GM21786 (cell line): ENCODE measurements around the gene CFAP91.

ENCODE experiments used
- ATAC-seq: cut with Tn5 transposase; IDR thresholded peaks from one replicate; pipeline ENCODE4 v1.9.1; 2021; ENCODE audit not compliant: unreplicated experiment

CFAP91 gene

DNA sequence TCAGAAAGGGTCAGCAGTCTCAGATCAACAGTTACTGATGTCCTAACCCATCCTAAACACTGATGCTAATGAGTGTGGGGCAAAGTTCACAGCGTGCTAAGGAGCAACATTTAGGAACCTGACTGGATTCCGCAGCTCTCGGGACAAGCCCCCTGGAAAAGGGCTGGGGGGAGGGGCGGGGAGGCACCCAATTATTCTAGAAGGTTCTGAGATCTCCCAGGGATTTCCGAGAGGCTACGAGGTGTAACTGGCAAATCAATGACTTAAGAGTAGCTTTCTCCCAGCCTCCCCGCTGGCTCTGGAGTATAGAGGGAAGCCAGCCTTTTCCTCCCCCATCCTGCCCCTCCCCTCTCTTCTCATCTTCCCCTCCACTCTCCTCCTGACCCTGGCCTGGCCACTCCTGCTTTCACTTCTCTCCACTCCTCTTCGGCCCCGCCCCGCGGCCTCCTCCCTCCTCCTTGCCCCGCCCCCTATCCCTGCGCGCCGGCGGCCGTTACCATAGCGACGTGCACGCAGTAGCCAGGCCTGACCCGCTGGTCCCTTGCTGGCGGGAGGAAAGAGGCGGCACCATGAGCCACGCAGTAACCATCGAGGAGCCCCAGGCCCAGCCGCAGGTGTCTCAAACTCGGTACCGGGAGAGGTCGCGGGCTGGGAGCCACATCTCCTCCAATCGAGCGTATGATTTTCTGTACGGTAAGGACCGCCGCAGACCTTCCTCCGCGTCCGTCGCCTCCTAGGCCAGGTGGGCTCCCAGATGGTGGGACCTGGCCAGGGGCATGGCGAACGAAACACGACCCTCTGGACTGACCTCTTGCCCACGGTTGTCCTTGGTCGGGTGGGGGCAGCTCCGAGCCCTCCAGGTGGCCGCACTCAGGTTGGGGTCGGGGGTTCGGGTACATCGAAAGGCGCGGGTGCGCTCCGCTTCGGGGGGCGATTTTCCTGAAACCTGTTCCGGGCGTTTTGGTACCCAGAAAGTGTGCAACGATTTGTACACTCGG, at the start of gene CFAP91:
CFAP91 (plus strand) TSS at position 493 of the 998 bp plus-strand sequence; CDS start at position 570, 77 bp downstream.
- ATAC-seq = peak; percentile 79

DNA sequence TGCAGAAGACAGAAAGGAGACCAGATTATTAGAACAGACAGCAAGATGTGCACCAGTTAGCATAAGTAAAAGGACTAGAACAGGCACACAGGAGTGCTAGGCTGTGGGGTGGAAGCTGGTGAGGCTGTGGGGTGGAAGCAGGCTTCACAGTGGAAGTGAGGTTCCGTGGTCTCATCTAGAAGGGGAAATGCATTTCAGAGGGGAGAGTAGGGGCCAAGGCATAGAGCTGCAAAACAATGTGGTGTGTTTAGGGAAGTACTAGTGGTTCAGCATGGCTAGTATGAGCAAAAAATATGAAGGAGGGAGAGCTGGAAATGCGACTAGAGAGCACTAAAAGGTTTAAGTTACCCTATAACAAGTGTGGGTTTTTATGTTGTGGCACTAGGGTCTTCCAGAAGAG, 48.9 kb upstream of the CFAP91 start:
- no peak for ATAC-seq

DNA sequence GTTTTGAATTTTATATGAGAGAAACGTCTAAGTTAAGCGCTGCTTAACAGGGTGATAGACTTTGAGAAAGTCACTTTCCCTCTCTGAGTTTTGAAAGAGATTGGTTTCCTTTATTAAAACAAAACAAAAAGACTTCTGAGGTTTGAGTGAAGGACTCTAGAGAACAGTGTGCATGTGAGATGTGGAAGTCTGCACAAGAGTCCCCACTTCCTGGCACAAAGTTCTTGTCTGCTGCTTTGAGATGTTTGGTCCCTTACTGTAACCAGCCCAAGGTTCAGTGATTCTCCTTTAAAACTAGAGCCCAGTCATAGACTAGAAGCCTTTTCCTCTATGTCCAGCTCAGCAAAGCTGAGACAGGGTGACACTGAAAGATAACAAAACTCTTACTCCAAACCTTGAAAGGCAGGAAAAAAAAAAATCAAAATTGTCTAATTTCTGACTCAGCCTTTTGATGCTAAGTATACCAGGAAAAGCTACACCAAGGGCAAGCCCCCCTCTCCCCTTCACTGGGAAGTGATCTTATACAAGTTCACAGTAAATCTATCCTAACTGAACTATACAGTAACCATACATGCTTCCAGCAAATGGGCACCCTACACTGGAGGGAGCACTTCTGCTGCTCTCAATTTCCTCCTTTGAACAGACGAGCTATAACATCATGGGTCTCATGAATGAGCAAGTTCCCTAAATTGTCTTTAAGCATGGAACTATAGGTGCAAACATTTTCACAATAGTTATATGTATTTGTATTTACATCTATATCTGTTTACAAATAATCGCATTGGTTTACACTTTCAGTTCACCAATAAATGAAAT, 44.7 kb upstream of the CFAP91 start:
- ATAC-seq = peak; percentile 72

DNA sequence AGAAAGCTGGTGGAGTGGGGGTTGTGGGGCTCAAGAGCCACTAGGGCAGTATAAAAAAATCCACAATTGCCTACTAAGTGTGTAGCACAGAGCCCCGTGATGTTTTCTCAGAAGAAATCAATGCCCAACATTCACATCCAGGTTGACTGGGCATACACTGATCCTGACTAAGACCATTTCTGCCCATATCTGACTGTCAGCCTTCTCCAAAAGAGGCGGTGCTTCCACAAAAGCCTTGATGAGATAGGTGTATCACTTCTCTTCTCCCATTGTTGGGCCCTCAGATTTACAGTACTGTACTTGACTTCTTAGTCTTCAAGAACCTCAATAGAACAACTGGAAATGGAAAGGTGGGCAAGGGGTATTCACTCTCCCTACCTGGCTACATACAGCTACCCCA, 43.8 kb upstream of the CFAP91 start:
- ATAC-seq = no peak

DNA sequence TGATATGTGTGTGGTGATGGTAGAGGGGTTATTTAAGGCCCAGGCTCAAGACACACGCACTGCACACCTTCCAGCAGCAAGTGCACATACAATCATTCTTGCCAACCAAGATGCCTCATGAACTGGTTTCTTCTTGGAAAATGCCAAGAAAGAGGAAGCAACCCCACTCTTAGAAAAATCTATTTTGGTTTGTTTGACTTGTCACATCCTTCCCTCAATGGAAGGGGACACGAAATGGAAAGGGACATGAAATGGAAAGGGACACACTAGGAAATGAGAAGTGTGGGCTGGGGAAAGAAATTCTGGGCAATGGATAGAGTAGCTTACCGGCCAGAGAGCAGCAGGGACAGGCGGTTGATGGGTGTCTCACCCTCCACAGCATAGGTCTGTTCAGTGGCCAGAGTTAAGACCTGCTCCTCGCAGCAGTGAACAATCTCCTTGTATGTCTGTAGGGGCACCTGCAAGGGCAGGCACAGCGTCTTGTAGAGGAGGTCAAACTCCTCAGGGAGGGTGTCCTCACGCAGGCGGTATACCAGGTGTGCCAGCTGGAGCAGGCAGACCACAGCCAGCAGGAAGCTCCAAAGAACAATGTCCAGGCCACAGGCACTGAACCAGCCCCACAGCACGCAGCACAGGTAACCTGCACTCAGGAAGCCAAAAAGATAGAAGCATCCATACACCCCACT, 43.1 kb upstream of the CFAP91 start:
- ATAC-seq = no peak

DNA sequence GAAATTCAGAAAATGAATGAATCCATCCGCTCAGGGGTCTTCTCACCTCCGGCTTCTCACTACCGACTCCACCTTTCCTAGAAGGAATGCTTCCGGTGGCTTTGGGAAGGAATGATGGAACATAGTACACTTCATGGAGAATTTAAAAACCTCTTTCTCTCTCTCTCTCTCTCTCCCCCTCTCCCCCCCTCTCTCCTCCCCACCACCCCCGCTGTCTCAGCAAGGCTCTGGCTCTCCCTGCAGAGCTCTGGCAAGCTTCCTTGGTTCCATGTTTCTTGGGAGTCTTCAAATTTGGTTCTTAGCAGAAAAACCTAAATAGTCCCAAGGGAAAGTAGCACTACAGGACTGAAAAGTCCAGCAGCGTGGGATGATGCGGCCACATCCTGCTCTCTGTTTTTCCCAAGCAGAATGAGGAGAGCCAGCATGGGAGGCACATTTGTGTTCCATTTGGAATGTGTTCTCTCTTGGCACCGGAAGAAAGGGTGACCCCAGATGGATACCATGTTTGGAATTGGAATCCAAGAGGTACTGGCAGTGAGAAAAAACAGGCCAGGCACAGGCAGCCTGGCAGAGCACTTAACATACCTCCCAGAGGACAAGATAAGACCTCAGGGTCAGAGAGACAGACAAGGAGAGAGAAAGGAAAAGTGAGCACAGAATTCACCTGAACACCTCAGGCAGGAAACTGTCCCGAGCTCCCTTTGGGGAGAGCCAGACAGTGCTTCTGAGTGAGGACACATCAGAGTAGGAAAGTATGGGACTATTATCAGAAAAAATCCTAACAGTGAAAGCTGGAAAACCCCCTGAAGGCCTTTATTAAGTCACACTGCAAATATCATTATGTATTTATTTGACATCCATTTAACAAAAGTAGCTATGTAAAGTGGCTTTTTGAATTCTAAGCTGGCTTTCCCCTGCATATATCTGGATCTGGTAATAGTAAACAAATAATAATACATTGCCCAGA, 42.1 kb upstream of the CFAP91 start, which contains the start of gene POPDC2:
POPDC2 (minus strand) TSS at position 116 of the 967 bp plus-strand sequence. CDS start 166 bp downstream, outside the sequence.
- ATAC-seq = no peak

DNA sequence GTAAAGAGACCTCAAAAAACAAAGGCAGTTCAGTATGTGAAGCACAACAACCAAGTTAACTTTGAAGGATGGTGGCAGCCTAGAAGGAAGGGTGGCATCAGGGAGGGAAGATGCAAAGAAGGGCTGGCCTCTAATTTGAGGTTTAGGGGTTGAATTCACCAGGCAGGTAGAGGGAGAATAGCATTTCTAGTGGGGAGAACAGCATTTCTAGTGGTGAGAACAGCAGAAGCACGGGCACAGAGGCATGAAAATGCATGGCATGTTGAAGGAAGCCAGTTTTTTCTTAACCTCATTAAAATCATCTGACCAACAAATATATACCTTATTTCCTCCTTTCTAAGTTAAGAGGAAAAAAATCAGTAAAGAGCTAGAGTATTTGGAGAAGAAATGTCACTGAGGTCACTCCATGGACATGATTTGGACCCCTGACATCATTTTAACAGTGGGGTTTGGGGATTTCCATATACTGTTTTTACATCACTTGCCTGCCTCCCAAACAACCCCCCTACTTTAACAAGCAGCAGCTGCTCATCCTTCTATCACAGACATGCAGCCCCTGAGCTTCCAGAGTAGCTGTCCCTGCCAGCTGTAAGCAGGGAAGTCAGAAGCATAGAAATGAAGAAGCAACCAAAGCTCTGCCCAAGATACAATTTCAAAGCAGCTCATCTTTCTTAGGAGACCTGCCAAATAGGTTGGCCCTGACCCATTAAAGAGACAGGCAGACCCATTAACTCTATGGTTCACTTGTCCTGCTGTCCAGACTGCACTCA, 40.0 kb upstream of the CFAP91 start:
- no peak for ATAC-seq

DNA sequence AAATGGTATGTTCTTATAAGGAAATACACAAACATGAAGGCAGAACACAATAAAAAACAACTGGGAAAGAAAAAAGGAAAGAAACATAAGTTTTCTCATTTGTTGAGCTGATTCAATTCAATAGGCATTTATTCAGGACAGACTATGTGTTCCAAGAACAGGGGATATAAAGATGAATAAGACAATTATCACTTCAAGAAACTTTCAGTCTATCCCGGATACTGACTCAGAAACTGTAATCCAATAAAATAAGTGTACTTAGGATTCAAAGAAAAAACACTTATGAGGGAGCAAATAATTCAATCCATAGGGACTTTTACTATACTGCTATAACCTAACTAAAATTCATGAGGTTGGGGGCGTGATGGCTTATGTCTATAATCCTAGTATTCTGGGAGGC, 38.9 kb upstream of the CFAP91 start:
- no peak for ATAC-seq

DNA sequence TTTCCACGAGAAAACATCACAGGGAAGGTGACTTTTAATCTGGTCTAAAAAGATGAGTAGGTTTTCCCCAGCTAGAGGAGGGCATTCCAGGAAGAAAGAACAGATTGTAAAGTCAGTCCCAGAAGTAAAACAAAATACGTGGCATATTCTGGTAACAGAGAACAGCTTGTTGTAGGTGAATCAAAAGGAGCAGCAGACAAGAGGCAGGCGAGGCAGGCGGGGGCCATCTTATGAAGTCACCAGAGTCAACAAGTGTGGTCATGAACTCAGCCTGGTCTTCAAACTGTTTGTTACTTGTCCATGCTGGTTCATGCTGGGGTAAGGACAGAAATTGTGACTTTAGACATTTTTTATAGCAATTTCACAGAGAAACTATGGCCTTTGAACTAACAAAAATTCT, 38.5 kb upstream of the CFAP91 start:
- ATAC-seq = no peak

DNA sequence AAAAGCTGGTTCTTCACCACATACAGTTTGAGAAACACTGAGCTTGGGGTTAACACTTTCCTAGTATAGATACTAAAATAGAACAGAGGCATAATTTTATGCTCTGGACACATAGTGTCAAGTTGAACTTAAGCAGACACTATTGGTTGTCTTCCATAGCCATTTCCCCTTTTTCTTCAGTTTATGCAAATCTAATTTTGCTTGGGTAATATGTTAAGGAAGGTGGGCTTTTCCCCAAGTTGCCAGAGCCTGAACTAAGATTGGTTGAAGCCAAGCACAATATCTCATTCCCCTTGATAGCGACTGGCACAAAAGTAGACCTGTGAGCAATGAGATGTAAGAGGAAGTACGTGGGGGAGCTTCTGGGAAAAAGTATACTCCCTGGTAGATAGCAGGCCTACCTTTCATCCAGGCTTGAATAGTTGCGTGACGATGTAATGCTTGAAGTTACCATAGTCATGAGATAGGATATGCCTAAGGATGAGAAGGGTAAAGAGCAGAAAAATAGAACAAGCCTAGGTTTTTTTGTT, 37.9 kb upstream of the CFAP91 start:
- no peak for ATAC-seq

DNA sequence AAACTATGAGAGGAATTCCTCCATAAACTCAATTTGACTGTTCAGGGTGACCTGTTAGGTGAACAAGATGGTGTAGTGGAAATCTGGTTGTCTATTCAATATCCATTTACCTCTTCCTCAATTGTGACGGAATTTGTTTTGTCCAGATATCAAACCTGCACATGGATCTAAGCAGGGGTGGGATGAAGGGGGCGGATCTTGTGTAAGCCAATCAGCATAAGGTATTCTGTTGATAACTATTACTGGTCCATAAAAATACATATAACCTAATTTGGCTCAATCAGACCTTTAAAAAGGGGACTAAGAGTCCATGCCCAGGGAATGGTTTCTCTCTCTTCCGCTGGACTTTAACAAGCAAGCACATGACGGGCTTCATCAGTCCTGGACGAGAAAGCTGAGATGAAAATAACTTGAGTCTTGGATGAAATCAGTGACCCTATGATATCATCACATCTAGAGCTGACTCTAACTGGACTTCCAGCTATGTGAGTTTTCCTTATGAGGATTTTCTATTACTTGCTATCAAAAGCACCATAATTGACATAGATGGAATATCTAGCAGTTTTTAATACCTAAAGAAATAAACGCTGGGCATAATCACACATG, 36.8 kb upstream of the CFAP91 start:
- ATAC-seq = no peak

DNA sequence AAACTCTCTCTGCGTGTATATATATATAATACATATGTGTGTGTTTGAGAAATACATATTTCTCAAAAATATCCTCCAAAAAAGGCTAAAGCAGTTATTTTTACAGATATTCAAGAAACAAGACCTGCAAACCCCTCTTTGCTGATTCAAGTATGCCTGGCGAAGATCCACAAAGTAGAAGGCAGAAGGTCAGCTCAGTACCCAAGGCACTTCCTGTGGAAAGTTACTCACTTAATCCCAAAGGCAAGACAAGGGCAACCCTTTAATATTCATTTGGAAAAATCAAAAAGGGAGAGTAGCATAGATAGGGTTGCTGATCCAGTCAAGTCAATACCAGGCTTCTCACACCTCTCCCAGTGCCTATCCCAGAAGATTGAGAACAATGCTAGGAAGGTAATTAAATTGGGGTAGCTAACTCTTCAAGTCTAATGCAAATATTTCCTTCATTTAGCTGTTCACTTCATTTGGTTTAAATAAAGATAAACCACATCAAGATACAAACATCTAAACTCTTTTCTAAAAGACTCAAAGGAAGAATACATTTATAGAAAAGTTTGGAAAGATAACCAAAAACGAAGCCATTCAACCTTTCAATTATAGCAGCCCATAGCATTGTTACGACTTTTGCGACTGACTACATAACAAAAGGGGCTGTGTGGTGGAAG, 32.8 kb upstream of the CFAP91 start:
- no peak for ATAC-seq

DNA sequence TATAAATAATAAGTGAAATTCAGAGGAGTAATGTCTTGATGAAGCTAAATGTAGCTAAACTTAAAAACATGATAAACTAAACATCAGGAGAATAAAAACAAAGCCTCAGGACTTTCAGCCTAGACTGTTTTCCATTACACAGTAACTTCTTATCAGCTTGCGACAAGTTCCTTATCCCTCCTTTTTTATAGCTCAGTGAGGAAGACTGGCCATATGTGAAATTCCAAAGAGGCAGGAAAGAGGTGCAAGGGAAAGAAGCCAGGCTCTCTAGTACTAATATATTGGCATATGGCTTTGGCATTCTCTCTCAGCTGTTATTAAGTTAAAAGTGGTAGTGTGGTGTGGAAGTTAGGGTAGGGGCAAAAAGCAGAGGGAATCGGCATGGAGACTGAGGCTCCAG, 30.0 kb upstream of the CFAP91 start:
- no peak for ATAC-seq

DNA sequence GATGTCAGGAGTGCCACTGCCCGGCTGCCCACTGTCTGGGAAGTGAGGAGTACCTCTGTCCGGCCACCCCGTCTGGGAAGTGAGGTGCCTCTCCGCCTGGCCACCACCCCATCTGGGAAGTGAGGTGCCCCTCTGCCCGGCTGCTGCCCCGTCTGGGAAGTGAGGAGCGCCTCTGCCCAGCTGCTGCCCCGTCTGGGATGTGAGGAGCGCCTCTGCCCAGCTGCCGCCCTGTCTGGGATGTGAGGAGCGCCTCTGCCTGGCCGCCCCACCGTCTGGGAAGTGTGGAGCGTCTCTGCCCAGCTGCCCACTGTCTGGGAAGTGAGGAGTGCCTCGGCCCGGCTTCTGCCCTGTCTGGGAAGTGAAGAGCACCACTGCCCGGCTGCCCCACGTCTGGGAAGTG, 28.9 kb upstream of the CFAP91 start:
- no peak for ATAC-seq

DNA sequence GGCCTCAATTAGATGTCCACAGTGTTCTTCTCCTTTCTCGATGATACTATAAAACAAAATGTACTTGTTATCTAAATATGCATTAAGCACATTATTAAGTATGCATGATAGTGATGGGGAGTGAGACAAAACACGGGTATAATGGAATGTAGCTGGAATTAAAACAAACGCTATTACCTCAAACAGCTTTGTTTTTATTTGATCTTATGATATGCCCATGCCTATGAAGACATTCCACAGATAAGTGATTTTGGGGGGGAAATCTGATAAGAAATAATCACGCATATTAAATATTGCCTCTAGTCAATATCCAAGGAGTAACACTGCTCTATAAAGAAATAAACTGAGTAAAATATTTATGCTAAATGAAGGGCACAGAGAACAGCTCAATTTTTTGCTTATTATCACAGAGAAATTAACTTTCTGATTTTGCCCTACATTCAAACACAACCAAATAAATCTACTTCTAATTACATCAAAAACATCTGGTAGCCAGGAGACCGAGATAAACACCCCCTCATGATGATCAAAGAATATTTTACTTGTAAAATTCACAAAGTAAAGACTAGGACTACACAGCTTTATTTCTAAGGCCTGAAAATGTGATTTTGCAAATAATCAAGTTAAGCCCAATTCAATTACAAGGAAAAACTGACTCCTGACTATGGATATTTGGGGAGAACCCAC, 27.5 kb upstream of the CFAP91 start:
- ATAC-seq = no peak

DNA sequence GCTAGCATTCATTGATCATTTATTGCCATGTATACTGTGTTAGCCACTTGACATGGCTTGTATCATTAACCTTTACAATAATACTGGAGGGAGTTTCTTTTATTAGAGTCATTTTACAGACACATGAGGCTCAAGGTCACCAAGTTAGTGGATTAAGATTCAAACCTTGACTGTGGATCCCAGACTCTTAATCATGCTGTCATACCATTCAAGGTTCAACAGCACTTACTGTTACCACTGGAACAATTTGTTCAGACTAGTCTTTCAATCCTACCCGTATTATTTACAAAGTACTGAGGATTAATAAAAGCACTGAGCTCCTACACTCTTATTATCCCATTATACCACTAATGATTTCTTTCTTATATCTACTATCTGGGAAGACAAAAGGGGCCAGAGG, 26.8 kb upstream of the CFAP91 start:
- no peak for ATAC-seq
